HepG2 (cell line): ENCODE measurements around the gene GFY.

Experiments
- EP300 ChIP-seq, 3 experiments: sonication (generic) in 1 of 3; formaldehyde crosslinking in 1 of 3; IDR thresholded peaks; 2 replicates each; pipeline versions ENCODE4 v1.5.1 to v1.6.1; 2011 to 2020; ENCODE audit warnings: low read depth in 2 of 3, low read length in 2 of 3, borderline replicate concordance in 1 of 3, improper control_type of control experiment in 1 of 3, mild to moderate bottlenecking in 1 of 3, missing genetic modification reagents in 1 of 3, moderate library complexity in 1 of 3
- HDAC6 ChIP-seq: fragments of 200-600 bp; sonication (generic); IDR thresholded peaks from 2 replicates; pipeline ENCODE4 v1.7.0; 2017; ENCODE audit warnings: mild to moderate bottlenecking, antibody characterized with exemption, low read length, low read depth
- NCOA1 ChIP-seq: sonication (generic); formaldehyde crosslinking; IDR thresholded peaks from 2 replicates; pipeline ENCODE4 v1.9.0; 2021; ENCODE audit warnings: missing genetic modification reagents
- RAD51 ChIP-seq: fragments of 450-650 bp; IDR thresholded peaks from 2 replicates; pipeline ENCODE4 v1.6.1; 2016; ENCODE audit warnings: borderline replicate concordance
- SP2 ChIP-seq: sonication (generic); formaldehyde crosslinking; IDR thresholded peaks from 2 replicates; pipeline ENCODE4 v1.5.1; 2020; ENCODE audit warnings: mild to moderate bottlenecking, missing genetic modification reagents
- ZNF138 ChIP-seq: sonication (generic); formaldehyde crosslinking; IDR thresholded peaks from 2 replicates; pipeline ENCODE4 v1.5.0; 2020; ENCODE audit warnings: mild to moderate bottlenecking, low read depth, missing genetic modification reagents
- ZNF207 ChIP-seq: fragments of 450-650 bp; IDR thresholded peaks from 2 replicates; pipeline ENCODE4 v1.6.1; 2016; ENCODE audit warnings: antibody characterized with exemption, borderline replicate concordance
- ZNF24 ChIP-seq: fragments of 450-650 bp; IDR thresholded peaks from 2 replicates; pipeline ENCODE4 v1.6.1; 2017; ENCODE audit warnings: antibody characterized with exemption, mild to moderate bottlenecking
- ZNF816 ChIP-seq: sonication (generic); formaldehyde crosslinking; IDR thresholded peaks from 2 replicates; pipeline ENCODE4 v1.8.0; 2022; ENCODE audit warnings: missing genetic modification reagents, mild to moderate bottlenecking, borderline replicate concordance
- TF ChIP-seq, protein P1 (sequence below): sonication (generic); formaldehyde crosslinking; IDR thresholded peaks from 2 replicates; pipeline ENCODE4 v1.5.0; 2020; ENCODE audit warnings: mild to moderate bottlenecking, missing genetic modification reagents, borderline replicate concordance
- TF ChIP-seq, protein P2 (sequence below): sonication (generic); formaldehyde crosslinking; IDR thresholded peaks from 2 replicates; pipeline ENCODE4 v1.5.0; 2020; ENCODE audit warnings: mild to moderate bottlenecking, missing genetic modification reagents, moderate library complexity
- TF ChIP-seq, protein P3 (sequence below): sonication (generic); formaldehyde crosslinking; IDR thresholded peaks from 2 replicates; pipeline ENCODE4 v1.4.0; 2020; ENCODE audit warnings: missing genetic modification reagents
- TF ChIP-seq, protein P4 (sequence below): sonication (generic); formaldehyde crosslinking; IDR thresholded peaks from 2 replicates; pipeline ENCODE4 v1.4.0; 2020; ENCODE audit warnings: missing genetic modification reagents, mild to moderate bottlenecking, borderline replicate concordance

DNA sequence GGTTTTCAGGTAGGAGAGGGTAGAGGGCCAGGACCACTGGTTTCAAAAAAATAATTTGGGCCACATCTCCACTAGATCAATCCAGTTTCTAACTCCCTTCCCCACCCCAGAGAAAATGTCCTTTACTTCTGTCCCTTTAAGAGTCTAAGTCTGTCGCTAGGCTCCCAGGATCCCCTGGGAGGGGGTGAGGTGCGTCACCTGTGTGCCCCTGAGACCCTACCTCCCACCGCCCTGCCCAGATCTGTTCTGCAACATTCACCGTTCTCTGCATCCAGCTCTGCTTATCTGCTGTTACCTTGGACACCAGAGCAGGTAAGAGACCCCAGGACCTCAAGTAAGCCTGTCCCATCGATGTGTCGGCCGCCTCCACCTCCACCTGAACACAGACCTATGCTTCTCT lies at the start of gene GFY:
- TF ChIP-seq, protein P1, sequence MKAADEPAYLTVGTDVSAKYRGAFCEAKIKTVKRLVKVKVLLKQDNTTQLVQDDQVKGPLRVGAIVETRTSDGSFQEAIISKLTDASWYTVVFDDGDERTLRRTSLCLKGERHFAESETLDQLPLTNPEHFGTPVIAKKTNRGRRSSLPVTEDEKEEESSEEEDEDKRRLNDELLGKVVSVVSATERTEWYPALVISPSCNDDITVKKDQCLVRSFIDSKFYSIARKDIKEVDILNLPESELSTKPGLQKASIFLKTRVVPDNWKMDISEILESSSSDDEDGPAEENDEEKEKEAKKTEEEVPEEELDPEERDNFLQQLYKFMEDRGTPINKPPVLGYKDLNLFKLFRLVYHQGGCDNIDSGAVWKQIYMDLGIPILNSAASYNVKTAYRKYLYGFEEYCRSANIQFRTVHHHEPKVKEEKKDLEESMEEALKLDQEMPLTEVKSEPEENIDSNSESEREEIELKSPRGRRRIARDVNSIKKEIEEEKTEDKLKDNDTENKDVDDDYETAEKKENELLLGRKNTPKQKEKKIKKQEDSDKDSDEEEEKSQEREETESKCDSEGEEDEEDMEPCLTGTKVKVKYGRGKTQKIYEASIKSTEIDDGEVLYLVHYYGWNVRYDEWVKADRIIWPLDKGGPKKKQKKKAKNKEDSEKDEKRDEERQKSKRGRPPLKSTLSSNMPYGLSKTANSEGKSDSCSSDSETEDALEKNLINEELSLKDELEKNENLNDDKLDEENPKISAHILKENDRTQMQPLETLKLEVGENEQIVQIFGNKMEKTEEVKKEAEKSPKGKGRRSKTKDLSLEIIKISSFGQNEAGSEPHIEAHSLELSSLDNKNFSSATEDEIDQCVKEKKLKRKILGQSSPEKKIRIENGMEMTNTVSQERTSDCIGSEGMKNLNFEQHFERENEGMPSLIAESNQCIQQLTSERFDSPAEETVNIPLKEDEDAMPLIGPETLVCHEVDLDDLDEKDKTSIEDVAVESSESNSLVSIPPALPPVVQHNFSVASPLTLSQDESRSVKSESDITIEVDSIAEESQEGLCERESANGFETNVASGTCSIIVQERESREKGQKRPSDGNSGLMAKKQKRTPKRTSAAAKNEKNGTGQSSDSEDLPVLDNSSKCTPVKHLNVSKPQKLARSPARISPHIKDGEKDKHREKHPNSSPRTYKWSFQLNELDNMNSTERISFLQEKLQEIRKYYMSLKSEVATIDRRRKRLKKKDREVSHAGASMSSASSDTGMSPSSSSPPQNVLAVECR: no peak
- TF ChIP-seq, protein P2, sequence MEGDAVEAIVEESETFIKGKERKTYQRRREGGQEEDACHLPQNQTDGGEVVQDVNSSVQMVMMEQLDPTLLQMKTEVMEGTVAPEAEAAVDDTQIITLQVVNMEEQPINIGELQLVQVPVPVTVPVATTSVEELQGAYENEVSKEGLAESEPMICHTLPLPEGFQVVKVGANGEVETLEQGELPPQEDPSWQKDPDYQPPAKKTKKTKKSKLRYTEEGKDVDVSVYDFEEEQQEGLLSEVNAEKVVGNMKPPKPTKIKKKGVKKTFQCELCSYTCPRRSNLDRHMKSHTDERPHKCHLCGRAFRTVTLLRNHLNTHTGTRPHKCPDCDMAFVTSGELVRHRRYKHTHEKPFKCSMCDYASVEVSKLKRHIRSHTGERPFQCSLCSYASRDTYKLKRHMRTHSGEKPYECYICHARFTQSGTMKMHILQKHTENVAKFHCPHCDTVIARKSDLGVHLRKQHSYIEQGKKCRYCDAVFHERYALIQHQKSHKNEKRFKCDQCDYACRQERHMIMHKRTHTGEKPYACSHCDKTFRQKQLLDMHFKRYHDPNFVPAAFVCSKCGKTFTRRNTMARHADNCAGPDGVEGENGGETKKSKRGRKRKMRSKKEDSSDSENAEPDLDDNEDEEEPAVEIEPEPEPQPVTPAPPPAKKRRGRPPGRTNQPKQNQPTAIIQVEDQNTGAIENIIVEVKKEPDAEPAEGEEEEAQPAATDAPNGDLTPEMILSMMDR (CRISPR knock-in tag): no peak
- TF ChIP-seq ZNF138 (CRISPR knock-in tag) (no peak), SP2 (CRISPR knock-in tag) (no peak), ZNF24 (no peak), RAD51 (no peak), ZNF207 (no peak), ZNF816 (CRISPR knock-in tag) (no peak), EP300 (IDR thresholded peaks at IDR 0.05; ENCODE audit: low read depth in 2 of 2, low read length in 2 of 2) (no peak), EP300 (CRISPR knock-in tag; IDR thresholded peaks at IDR 0.05; ENCODE audit: borderline replicate concordance) (no peak), HDAC6 (no peak), NCOA1 (CRISPR knock-in tag) (no peak)
- TF ChIP-seq, protein P3, sequence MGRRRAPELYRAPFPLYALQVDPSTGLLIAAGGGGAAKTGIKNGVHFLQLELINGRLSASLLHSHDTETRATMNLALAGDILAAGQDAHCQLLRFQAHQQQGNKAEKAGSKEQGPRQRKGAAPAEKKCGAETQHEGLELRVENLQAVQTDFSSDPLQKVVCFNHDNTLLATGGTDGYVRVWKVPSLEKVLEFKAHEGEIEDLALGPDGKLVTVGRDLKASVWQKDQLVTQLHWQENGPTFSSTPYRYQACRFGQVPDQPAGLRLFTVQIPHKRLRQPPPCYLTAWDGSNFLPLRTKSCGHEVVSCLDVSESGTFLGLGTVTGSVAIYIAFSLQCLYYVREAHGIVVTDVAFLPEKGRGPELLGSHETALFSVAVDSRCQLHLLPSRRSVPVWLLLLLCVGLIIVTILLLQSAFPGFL (CRISPR knock-in tag): no peak
- TF ChIP-seq, protein P4, sequence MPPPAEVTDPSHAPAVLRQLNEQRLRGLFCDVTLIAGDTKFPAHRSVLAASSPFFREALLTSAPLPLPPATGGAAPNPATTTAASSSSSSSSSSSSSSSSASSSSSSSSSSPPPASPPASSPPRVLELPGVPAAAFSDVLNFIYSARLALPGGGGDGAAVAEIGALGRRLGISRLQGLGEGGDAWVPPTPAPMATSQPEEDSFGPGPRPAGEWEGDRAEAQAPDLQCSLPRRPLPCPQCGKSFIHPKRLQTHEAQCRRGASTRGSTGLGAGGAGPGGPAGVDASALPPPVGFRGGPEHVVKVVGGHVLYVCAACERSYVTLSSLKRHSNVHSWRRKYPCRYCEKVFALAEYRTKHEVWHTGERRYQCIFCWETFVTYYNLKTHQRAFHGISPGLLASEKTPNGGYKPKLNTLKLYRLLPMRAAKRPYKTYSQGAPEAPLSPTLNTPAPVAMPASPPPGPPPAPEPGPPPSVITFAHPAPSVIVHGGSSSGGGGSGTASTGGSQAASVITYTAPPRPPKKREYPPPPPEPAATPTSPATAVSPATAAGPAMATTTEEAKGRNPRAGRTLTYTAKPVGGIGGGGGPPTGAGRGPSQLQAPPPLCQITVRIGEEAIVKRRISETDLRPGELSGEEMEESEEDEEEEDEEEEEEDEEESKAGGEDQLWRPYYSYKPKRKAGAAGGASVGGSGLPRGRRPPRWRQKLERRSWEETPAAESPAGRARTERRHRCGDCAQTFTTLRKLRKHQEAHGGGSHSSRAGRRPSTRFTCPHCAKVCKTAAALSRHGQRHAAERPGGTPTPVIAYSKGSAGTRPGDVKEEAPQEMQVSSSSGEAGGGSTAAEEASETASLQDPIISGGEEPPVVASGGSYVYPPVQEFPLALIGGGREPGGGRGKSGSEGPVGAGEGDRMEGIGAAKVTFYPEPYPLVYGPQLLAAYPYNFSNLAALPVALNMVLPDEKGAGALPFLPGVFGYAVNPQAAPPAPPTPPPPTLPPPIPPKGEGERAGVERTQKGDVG (CRISPR knock-in tag): no peak
